T-helper 1 cell treated with Interleukin-12 subunit alpha and Interleukin-12 subunit beta and Interleukin-4 antibody, amounts not matched to agents 30 ng/mL and 1 ng/mL, for 36 hours (primary cell): Measurements from ENCODE around the gene POPDC2. TPM values are rescaled to one million over a fixed set of nuclear protein-coding genes. Genes with fewer than 3 reads are reported as not detected.
"Not testable (repeated sequence)": the region's sequence is repeated elsewhere in the genome, so short reads cannot be mapped to it uniquely, and the experiment has no call there.

ENCODE experiments used
- intact Hi-C: fragments of 100-400 bp; cut with micrococcal nuclease; formaldehyde crosslinking; loops from one replicate; pipeline ENCODE4 v1.15.1; 2024
- total RNA-seq: library from RNA; stranded (reverse); gene quantifications from 2 replicates; pipeline ENCODE4 v1.2.3, GENCODE V29; 2022

The POPDC2 gene
- total RNA-seq, 1 donor from 2014 or later: 2.0 TPM

- intact Hi-C loops: no loop called here
Measured at GRCh38 chr3:119624002-119624720, 36.2 kb downstream of the POPDC2 start.

GRCh38 chr3:119620899-119621298, 39.5 kb downstream of the POPDC2 start:
- intact Hi-C loops: no loop called here

- intact Hi-C loops: no loop called here
Measured at GRCh38 chr3:119619094-119619493, 41.3 kb downstream of the POPDC2 start.

- intact Hi-C loops: no loop called here
Measured at GRCh38 chr3:119616056-119616455, 44.3 kb downstream of the POPDC2 start.

GRCh38 chr3:119613872-119614271, 46.5 kb downstream of the POPDC2 start:
- intact Hi-C loops: no loop called here

- intact Hi-C loops: no loop called here
Measured at GRCh38 chr3:119613201-119613600, 47.2 kb downstream of the POPDC2 start.

GRCh38 chr3:119611664-119612063, 48.7 kb downstream of the POPDC2 start:
- intact Hi-C loops: no loop called here

- intact Hi-C loops: no loop called here
Measured at GRCh38 chr3:119609301-119609700, 51.1 kb downstream of the POPDC2 start.

- intact Hi-C loops: no loop called here
Measured at GRCh38 chr3:119608405-119609000, 51.9 kb downstream of the POPDC2 start.

- intact Hi-C loops: no loop called here
Measured at GRCh38 chr3:119604878-119605277, 55.5 kb downstream of the POPDC2 start.

GRCh38 chr3:119602676-119603075, 57.7 kb downstream of the POPDC2 start:
- intact Hi-C loops: no loop called here

GRCh38 chr3:119601154-119601553, 59.2 kb downstream of the POPDC2 start:
- intact Hi-C loops: no loop called here

GRCh38 chr3:119600732-119601131, 59.7 kb downstream of the POPDC2 start:
- intact Hi-C loops: loop anchor here (1.0 kb wide), 1 partner anchor 76 kb away; no protein-coding TSS in a partner anchor

GRCh38 chr3:119599558-119600174, 60.7 kb downstream of the POPDC2 start:
- intact Hi-C loops: loop anchor here (1.0 to 2.0 kb wide), 3 partner anchors 17 to 77 kb away; no protein-coding TSS in a partner anchor

GRCh38 chr3:119598410-119599098, 61.8 kb downstream of the POPDC2 start:
- intact Hi-C loops: loop anchor here (2.0 kb wide), 2 partner anchors 16 to 40 kb away; no protein-coding TSS in a partner anchor

GRCh38 chr3:119597548-119598288, 62.7 kb downstream of the POPDC2 start, which contains the start of gene PLA1A:
Gene PLA1A, plus strand, starts transcription at chr3:119597885. Its CDS starts 29 bp downstream, at chr3:119597914.
- intact Hi-C loops: loop anchor here (2.0 kb wide), 2 partner anchors 15 to 41 kb away; no protein-coding TSS in a partner anchor

GRCh38 chr3:119596398-119596797, 64.0 kb downstream of the POPDC2 start:
- intact Hi-C loops: no loop called here

- intact Hi-C loops: no loop called here
Measured at GRCh38 chr3:119595639-119596334, 64.6 kb downstream of the POPDC2 start.

- intact Hi-C loops: not testable (repeated sequence)
Measured at GRCh38 chr3:119594929-119595328, 65.5 kb downstream of the POPDC2 start.

- intact Hi-C loops: no loop called here
Measured at GRCh38 chr3:119594066-119594465, 66.3 kb downstream of the POPDC2 start.
